Measurements from ENCODE around the gene TBC1D10A.

The TBC1D10A gene

GRCh38 chr22:30358541-30358940, 31.8 kb upstream of the TBC1D10A start:
- no peak overlapping the region for H3K4ac ChIP-seq (ENCODE audit: low read depth, low read length)
- no peaks in the 10 kb centered on the region for H3K9me3 ChIP-seq (ENCODE audit: insufficient read depth, low read depth, low read length)
- no peak overlapping the region for H4K8ac ChIP-seq (ENCODE audit: low read depth, low read length)
- H3K23ac ChIP-seq (ENCODE audit: low read length): no peak overlapping the region
- no CpG with 5 or more reads among the region's 6 CpGs for WGBS (ENCODE audit: extremely low coverage, insufficient coverage, insufficient read length)
- H3K18ac ChIP-seq (ENCODE audit: low read length): no peak overlapping the region
- H3K79me2 ChIP-seq (ENCODE audit: control insufficient read depth, insufficient read depth, low read length, poor library complexity): peaks cover 18% of the 10 kb centered on the region
- H3K79me1 ChIP-seq (ENCODE audit: low read length): peaks cover 11% of the 10 kb centered on the region
- peaks cover 2 to 8% of the 10 kb centered on the region in 2 experiments for H3K4me1 ChIP-seq (ENCODE audit: control insufficient read depth in 1 of 2, insufficient read depth in 2 of 2, low read length in 2 of 2)
- H3K4me2 ChIP-seq (ENCODE audit: low read length): no peak overlapping the region
- H4K12ac ChIP-seq (ENCODE audit: low read depth, low read length): no peak overlapping the region
- no peak overlapping the region for H4K91ac ChIP-seq (ENCODE audit: low read depth, low read length)
- peaks cover 0 to 2% of the 10 kb centered on the region in 2 experiments for H3K36me3 ChIP-seq (ENCODE audit: control insufficient read depth in 1 of 2, insufficient read depth in 2 of 2, low read length in 2 of 2)
- H3K9ac ChIP-seq (ENCODE audit: low read length): no peak overlapping the region
- H2BK5ac ChIP-seq (ENCODE audit: low read depth, low read length, poor library complexity): no peak overlapping the region
- H3K27ac ChIP-seq (ENCODE audit: low read depth, low read length): no peak overlapping the region
- DNase-seq: no peak
- no peak overlapping the region for H2AK5ac ChIP-seq (ENCODE audit: low read length)
- H3K27me3 ChIP-seq (ENCODE audit: insufficient read depth, low read length): no peaks in the 10 kb centered on the region
- H2AFZ ChIP-seq (ENCODE audit: insufficient read depth, low read length, poor library complexity): no peak overlapping the region
- H3K14ac ChIP-seq (ENCODE audit: low read length): no peak overlapping the region
- no peak overlapping the region for H2BK12ac ChIP-seq (ENCODE audit: low read length)
- H3K4me3 ChIP-seq (ENCODE audit: low read depth, low read length): no peak overlapping the region
- no peak overlapping the region for H2BK120ac ChIP-seq (ENCODE audit: insufficient read depth, low read length, poor library complexity)

- H3K18ac ChIP-seq (ENCODE audit: low read length): no peak overlapping the region
- H3K36me3 ChIP-seq (ENCODE audit: control insufficient read depth in 1 of 2, insufficient read depth in 2 of 2, low read length in 2 of 2): peaks cover under 1 to 6% of the 10 kb centered on the region in 2 experiments
- no peak overlapping the region for H2AFZ ChIP-seq (ENCODE audit: insufficient read depth, low read length, poor library complexity)
- no peak overlapping the region for H2BK5ac ChIP-seq (ENCODE audit: low read depth, low read length, poor library complexity)
- no peaks in the 10 kb centered on the region for H3K27me3 ChIP-seq (ENCODE audit: insufficient read depth, low read length)
- H2BK12ac ChIP-seq (ENCODE audit: low read length): no peak overlapping the region
- no peak overlapping the region for H4K12ac ChIP-seq (ENCODE audit: low read depth, low read length)
- H3K4me3 ChIP-seq (ENCODE audit: low read depth, low read length): no peak overlapping the region
- H4K91ac ChIP-seq (ENCODE audit: low read depth, low read length): no peak overlapping the region
- H3K23ac ChIP-seq (ENCODE audit: low read length): no peak overlapping the region
- no peak overlapping the region for H2BK120ac ChIP-seq (ENCODE audit: insufficient read depth, low read length, poor library complexity)
- no peaks in the 10 kb centered on the region for H3K9me3 ChIP-seq (ENCODE audit: insufficient read depth, low read depth, low read length)
- peaks cover 2 to 8% of the 10 kb centered on the region in 2 experiments for H3K4me1 ChIP-seq (ENCODE audit: control insufficient read depth in 1 of 2, insufficient read depth in 2 of 2, low read length in 2 of 2)
- H3K14ac ChIP-seq (ENCODE audit: low read length): no peak overlapping the region
- WGBS (ENCODE audit: extremely low coverage, insufficient coverage, insufficient read length): no CpG with 5 or more reads among the region's 22 CpGs
- DNase-seq: no peak
- H3K4me2 ChIP-seq (ENCODE audit: low read length): no peak overlapping the region
- no peak overlapping the region for H3K9ac ChIP-seq (ENCODE audit: low read length)
- H4K8ac ChIP-seq (ENCODE audit: low read depth, low read length): no peak overlapping the region
- H2AK5ac ChIP-seq (ENCODE audit: low read length): no peak overlapping the region
- no peak overlapping the region for H3K27ac ChIP-seq (ENCODE audit: low read depth, low read length)
- peaks cover 11% of the 10 kb centered on the region for H3K79me1 ChIP-seq (ENCODE audit: low read length)
- H3K79me2 ChIP-seq (ENCODE audit: control insufficient read depth, insufficient read depth, low read length, poor library complexity): peaks cover 18% of the 10 kb centered on the region
- no peak overlapping the region for H3K4ac ChIP-seq (ENCODE audit: low read depth, low read length)
Observed at GRCh38 chr22:30357650-30358215, 31.0 kb upstream of the TBC1D10A start.

GRCh38 chr22:30357236-30357570, 30.5 kb upstream of the TBC1D10A start:
- Histone ChIP-seq H3K79me1 (ENCODE audit: low read length) (peaks cover 11% of the 10 kb centered on the region), H4K8ac (ENCODE audit: low read depth, low read length) (peak overlapping the region; percentile 79), H3K36me3 (ENCODE audit: control insufficient read depth in 1 of 2, insufficient read depth in 2 of 2, low read length in 2 of 2) (peaks cover 5 to 12% of the 10 kb centered on the region in 2 experiments), H2BK5ac (ENCODE audit: low read depth, low read length, poor library complexity) (no peak overlapping the region), H3K14ac (ENCODE audit: low read length) (no peak overlapping the region), H2AFZ (ENCODE audit: insufficient read depth, low read length, poor library complexity) (peak overlapping the region; percentile 93), H2BK120ac (ENCODE audit: insufficient read depth, low read length, poor library complexity) (peak overlapping the region; percentile 15), H2AK5ac (ENCODE audit: low read length) (no peak overlapping the region), H3K9me3 (ENCODE audit: insufficient read depth, low read depth, low read length) (no peaks in the 10 kb centered on the region), H2BK12ac (ENCODE audit: low read length) (no peak overlapping the region), H3K9ac (ENCODE audit: low read length) (peak overlapping the region; percentile 17), H3K4me3 (ENCODE audit: low read depth, low read length) (peak overlapping the region; percentile 100), H3K4me2 (ENCODE audit: low read length) (peak overlapping the region; percentile 89), H4K12ac (ENCODE audit: low read depth, low read length) (peak overlapping the region; percentile 16), H3K23ac (ENCODE audit: low read length) (no peak overlapping the region), H4K91ac (ENCODE audit: low read depth, low read length) (peak overlapping the region; percentile 31), H3K4ac (ENCODE audit: low read depth, low read length) (peak overlapping the region; percentile 25), H3K27me3 (ENCODE audit: insufficient read depth, low read length) (no peaks in the 10 kb centered on the region), H3K27ac (ENCODE audit: low read depth, low read length) (no peak overlapping the region), H3K4me1 (ENCODE audit: control insufficient read depth in 1 of 2, insufficient read depth in 2 of 2, low read length in 2 of 2) (peaks cover 2 to 8% of the 10 kb centered on the region in 2 experiments), H3K79me2 (ENCODE audit: control insufficient read depth, insufficient read depth, low read length, poor library complexity) (peaks cover 18% of the 10 kb centered on the region), H3K18ac (ENCODE audit: low read length) (no peak overlapping the region)
- WGBS (ENCODE audit: extremely low coverage, insufficient coverage, insufficient read length): no CpG with 5 or more reads among the region's 9 CpGs
- DNase-seq: no peak

GRCh38 chr22:30356449-30357235, 29.9 kb upstream of the TBC1D10A start, which contains the start of the genes CCDC157 and SF3A1:
CCDC157 (plus strand) TSS chr22:30357007; CDS start chr22:30366001, 8,994 bp downstream.
SF3A1 (minus strand) TSS chr22:30356894; CDS start chr22:30356792, 102 bp downstream.
- Histone ChIP-seq H3K9me3 (ENCODE audit: insufficient read depth, low read depth, low read length) (no peaks in the 10 kb centered on the region), H3K4me2 (ENCODE audit: low read length) (peak within 1 kb of the TSS; percentile 89), H4K8ac (ENCODE audit: low read depth, low read length) (peak within 1 kb of the TSS; percentile 100), H2BK12ac (ENCODE audit: low read length) (peak within 1 kb of the TSS; percentile 51), H3K36me3 (ENCODE audit: control insufficient read depth in 1 of 2, insufficient read depth in 2 of 2, low read length in 2 of 2) (peaks cover 10 to 17% of the 10 kb centered on the region in 2 experiments), H3K79me1 (ENCODE audit: low read length) (peaks cover 11% of the 10 kb centered on the region), H3K4me1 (ENCODE audit: control insufficient read depth in 1 of 2, insufficient read depth in 2 of 2, low read length in 2 of 2) (peaks cover 2 to 8% of the 10 kb centered on the region in 2 experiments), H3K18ac (ENCODE audit: low read length) (peak within 1 kb of the TSS; percentile 100), H2BK5ac (ENCODE audit: low read depth, low read length, poor library complexity) (peak within 1 kb of the TSS; percentile 98), H3K27me3 (ENCODE audit: insufficient read depth, low read length) (no peaks in the 10 kb centered on the region), H3K4me3 (ENCODE audit: low read depth, low read length) (peak within 1 kb of the TSS; percentile 100), H2BK120ac (ENCODE audit: insufficient read depth, low read length, poor library complexity) (peak within 1 kb of the TSS; percentile 99), H3K14ac (ENCODE audit: low read length) (peak within 1 kb of the TSS; percentile 100), H4K12ac (ENCODE audit: low read depth, low read length) (peak within 1 kb of the TSS; percentile 99), H3K23ac (ENCODE audit: low read length) (no peak within 1 kb of the TSS), H2AFZ (ENCODE audit: insufficient read depth, low read length, poor library complexity) (peak within 1 kb of the TSS; percentile 93), H3K9ac (ENCODE audit: low read length) (peak within 1 kb of the TSS; percentile 99), H3K4ac (ENCODE audit: low read depth, low read length) (peak within 1 kb of the TSS; percentile 99), H4K91ac (ENCODE audit: low read depth, low read length) (peak within 1 kb of the TSS; percentile 99), H3K79me2 (ENCODE audit: control insufficient read depth, insufficient read depth, low read length, poor library complexity) (peaks cover 18% of the 10 kb centered on the region), H3K27ac (ENCODE audit: low read depth, low read length) (peak within 1 kb of the TSS; percentile 90), H2AK5ac (ENCODE audit: low read length) (peak within 1 kb of the TSS; percentile 99)
- no CpG with 5 or more reads among the region's 91 CpGs for WGBS (ENCODE audit: extremely low coverage, insufficient coverage, insufficient read length)
- peak; percentile 88 to 94 for DNase-seq

Data from trophoblast cell (in vitro differentiated cells and primary cell).